Measurements from ENCODE around the gene THAP4. TPM values are rescaled to one million over a fixed set of nuclear protein-coding genes. Genes with fewer than 3 reads are reported as not detected.

Gene THAP4
- total and polyA plus RNA-seq, 2 of the 13 experiments (the other 11 are each of a cell fraction or from before 2014, with no cell fraction given): 59.7 to 75.7 TPM

DNA sequence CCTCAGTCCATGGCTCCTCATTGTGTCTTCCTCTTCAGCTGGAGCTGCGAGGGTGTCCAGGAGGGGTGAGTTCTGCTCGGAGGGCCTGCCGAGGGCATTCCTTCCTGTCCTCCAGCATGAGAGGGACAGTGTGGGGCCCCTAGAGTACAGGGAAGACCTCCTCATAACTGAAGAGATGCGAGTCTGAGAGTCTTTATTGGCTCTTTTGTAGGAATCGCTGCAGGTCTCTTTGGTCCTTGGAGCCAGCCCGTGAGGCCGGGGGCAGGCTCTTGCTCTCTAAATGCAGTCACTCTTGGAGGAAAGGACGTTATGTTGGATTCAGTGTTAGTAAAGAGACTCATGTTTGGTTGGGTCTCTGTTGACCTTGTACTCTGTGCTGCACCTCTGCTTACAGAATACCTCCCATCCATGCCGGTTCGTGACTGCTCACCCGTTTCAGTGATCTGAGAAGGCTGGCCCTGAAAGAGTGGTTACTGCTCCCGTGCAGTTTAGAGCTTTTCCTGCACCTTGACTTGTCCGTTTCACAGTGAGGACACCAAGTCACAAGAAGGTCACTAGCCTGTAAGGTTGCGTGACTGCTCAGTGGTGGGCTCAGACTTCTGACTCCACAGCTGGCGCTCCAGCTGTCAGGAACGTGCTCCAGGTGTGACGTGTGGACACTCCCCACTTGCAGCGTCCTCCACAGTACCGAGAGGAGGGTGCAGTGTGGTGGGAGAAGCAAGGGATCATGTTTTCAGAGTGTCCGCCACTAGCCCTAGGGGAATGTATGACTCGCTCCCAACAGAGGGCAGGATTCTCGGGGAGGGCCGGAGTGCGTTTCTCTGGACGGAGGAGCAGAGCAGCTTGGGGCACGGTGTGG lies 8.3 kb upstream of the THAP4 start (continued):
- TF ChIP-seq, protein P1, sequence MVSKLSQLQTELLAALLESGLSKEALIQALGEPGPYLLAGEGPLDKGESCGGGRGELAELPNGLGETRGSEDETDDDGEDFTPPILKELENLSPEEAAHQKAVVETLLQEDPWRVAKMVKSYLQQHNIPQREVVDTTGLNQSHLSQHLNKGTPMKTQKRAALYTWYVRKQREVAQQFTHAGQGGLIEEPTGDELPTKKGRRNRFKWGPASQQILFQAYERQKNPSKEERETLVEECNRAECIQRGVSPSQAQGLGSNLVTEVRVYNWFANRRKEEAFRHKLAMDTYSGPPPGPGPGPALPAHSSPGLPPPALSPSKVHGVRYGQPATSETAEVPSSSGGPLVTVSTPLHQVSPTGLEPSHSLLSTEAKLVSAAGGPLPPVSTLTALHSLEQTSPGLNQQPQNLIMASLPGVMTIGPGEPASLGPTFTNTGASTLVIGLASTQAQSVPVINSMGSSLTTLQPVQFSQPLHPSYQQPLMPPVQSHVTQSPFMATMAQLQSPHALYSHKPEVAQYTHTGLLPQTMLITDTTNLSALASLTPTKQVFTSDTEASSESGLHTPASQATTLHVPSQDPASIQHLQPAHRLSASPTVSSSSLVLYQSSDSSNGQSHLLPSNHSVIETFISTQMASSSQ (IDR thresholded peaks at IDR 0.05; ENCODE audit: low read depth): peak; percentile 26; the same call in 1 of the 2 replicates
- TF ChIP-seq, protein P1 (CRISPR knock-in tag; IDR thresholded peaks at IDR 0.05; ENCODE audit: borderline replicate concordance): peak; percentile 55; the same call in 1 of the 2 replicates
- no peak for TF ChIP-seq NR3C1 (CRISPR knock-in tag; IDR thresholded peaks at IDR 0.05)
- TF ChIP-seq, protein P2, sequence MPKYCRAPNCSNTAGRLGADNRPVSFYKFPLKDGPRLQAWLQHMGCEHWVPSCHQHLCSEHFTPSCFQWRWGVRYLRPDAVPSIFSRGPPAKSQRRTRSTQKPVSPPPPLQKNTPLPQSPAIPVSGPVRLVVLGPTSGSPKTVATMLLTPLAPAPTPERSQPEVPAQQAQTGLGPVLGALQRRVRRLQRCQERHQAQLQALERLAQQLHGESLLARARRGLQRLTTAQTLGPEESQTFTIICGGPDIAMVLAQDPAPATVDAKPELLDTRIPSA (CRISPR knock-in tag; IDR thresholded peaks at IDR 0.05; ENCODE audit: borderline replicate concordance): no peak
- 0 out of 2 replicates have a peak, but pooled peaks have one; percentile 49 for TF ChIP-seq ISL2 (CRISPR knock-in tag; IDR thresholded peaks at IDR 0.05)
- peak; percentile 50; the same call in 1 of the 2 replicates for TF ChIP-seq KLF6 (CRISPR knock-in tag; IDR thresholded peaks at IDR 0.05)
- no peak for TF ChIP-seq MAF1 (CRISPR knock-in tag; IDR thresholded peaks at IDR 0.05; ENCODE audit: borderline replicate concordance)
- TF ChIP-seq ZNF34 (CRISPR knock-in tag; IDR thresholded peaks at IDR 0.05; ENCODE audit: borderline replicate concordance): 0 out of 2 replicates have a peak, but pooled peaks have one; percentile 14
- no peak; the same call in none of the 2 replicates for TF ChIP-seq ZMYM3 (CRISPR knock-in tag; IDR thresholded peaks at IDR 0.05)
- no peak for TF ChIP-seq ZSCAN22 (CRISPR knock-in tag; IDR thresholded peaks at IDR 0.05)
- TF ChIP-seq, protein P3, sequence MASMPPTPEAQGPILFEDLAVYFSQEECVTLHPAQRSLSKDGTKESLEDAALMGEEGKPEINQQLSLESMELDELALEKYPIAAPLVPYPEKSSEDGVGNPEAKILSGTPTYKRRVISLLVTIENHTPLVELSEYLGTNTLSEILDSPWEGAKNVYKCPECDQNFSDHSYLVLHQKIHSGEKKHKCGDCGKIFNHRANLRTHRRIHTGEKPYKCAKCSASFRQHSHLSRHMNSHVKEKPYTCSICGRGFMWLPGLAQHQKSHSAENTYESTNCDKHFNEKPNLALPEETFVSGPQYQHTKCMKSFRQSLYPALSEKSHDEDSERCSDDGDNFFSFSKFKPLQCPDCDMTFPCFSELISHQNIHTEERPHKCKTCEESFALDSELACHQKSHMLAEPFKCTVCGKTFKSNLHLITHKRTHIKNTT (CRISPR knock-in tag; IDR thresholded peaks at IDR 0.05): no peak
- TF ChIP-seq, protein P4, sequence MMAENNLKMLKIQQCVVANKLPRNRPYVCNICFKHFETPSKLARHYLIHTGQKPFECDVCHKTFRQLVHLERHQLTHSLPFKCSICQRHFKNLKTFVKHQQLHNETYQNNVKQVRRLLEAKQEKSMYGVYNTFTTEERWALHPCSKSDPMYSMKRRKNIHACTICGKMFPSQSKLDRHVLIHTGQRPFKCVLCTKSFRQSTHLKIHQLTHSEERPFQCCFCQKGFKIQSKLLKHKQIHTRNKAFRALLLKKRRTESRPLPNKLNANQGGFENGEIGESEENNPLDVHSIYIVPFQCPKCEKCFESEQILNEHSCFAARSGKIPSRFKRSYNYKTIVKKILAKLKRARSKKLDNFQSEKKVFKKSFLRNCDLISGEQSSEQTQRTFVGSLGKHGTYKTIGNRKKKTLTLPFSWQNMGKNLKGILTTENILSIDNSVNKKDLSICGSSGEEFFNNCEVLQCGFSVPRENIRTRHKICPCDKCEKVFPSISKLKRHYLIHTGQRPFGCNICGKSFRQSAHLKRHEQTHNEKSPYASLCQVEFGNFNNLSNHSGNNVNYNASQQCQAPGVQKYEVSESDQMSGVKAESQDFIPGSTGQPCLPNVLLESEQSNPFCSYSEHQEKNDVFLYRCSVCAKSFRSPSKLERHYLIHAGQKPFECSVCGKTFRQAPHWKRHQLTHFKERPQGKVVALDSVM (CRISPR knock-in tag; IDR thresholded peaks at IDR 0.05): no peak; the same call in none of the 2 replicates
- TF ChIP-seq, protein P5, sequence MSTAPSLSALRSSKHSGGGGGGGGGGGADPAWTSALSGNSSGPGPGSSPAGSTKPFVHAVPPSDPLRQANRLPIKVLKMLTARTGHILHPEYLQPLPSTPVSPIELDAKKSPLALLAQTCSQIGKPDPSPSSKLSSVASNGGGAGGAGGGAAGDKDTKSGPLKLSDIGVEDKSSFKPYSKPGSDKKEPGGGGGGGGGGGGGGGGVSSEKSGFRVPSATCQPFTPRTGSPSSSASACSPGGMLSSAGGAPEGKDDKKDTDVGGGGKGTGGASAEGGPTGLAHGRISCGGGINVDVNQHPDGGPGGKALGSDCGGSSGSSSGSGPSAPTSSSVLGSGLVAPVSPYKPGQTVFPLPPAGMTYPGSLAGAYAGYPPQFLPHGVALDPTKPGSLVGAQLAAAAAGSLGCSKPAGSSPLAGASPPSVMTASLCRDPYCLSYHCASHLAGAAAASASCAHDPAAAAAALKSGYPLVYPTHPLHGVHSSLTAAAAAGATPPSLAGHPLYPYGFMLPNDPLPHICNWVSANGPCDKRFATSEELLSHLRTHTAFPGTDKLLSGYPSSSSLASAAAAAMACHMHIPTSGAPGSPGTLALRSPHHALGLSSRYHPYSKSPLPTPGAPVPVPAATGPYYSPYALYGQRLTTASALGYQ (CRISPR knock-in tag; IDR thresholded peaks at IDR 0.05): peak; percentile 55; the same call in 1 of the 2 replicates
- TF ChIP-seq XRCC5 (optimal IDR thresholded peaks at IDR 0.05; ENCODE audit: low read length): peak; percentile 37
- no peak for TF ChIP-seq SSRP1 (CRISPR knock-in tag; IDR thresholded peaks at IDR 0.05)
- peak; percentile 64; the same call in 1 of the 2 replicates for TF ChIP-seq ZNF556 (CRISPR knock-in tag; IDR thresholded peaks at IDR 0.05; ENCODE audit: borderline replicate concordance)
- TF ChIP-seq TAF15 (IDR thresholded peaks at IDR 0.05; ENCODE audit: low read depth, low read length, poor library complexity, severe bottlenecking): no peak
- peak; percentile 96 for TF ChIP-seq ZBTB38 (CRISPR knock-in tag; IDR thresholded peaks at IDR 0.05)
- no peak for TF ChIP-seq ZNF367 (CRISPR knock-in tag; IDR thresholded peaks at IDR 0.05; ENCODE audit: borderline replicate concordance)
